LNCAP (cell line): ENCODE results near the gene SLC39A11.

ENCODE experiments used
- TF ChIP-seq, protein P1 (sequence below): fragments of 450-650 bp; IDR thresholded peaks from 2 replicates; pipeline ENCODE4 v1.5.1; 2017; ENCODE audit warnings: mild to moderate bottlenecking

The SLC39A11 gene

GRCh38 chr17:72977771-72978417, 114.6 kb downstream of the SLC39A11 start:
- TF ChIP-seq, protein P1, sequence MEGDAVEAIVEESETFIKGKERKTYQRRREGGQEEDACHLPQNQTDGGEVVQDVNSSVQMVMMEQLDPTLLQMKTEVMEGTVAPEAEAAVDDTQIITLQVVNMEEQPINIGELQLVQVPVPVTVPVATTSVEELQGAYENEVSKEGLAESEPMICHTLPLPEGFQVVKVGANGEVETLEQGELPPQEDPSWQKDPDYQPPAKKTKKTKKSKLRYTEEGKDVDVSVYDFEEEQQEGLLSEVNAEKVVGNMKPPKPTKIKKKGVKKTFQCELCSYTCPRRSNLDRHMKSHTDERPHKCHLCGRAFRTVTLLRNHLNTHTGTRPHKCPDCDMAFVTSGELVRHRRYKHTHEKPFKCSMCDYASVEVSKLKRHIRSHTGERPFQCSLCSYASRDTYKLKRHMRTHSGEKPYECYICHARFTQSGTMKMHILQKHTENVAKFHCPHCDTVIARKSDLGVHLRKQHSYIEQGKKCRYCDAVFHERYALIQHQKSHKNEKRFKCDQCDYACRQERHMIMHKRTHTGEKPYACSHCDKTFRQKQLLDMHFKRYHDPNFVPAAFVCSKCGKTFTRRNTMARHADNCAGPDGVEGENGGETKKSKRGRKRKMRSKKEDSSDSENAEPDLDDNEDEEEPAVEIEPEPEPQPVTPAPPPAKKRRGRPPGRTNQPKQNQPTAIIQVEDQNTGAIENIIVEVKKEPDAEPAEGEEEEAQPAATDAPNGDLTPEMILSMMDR: no peak

DNA sequence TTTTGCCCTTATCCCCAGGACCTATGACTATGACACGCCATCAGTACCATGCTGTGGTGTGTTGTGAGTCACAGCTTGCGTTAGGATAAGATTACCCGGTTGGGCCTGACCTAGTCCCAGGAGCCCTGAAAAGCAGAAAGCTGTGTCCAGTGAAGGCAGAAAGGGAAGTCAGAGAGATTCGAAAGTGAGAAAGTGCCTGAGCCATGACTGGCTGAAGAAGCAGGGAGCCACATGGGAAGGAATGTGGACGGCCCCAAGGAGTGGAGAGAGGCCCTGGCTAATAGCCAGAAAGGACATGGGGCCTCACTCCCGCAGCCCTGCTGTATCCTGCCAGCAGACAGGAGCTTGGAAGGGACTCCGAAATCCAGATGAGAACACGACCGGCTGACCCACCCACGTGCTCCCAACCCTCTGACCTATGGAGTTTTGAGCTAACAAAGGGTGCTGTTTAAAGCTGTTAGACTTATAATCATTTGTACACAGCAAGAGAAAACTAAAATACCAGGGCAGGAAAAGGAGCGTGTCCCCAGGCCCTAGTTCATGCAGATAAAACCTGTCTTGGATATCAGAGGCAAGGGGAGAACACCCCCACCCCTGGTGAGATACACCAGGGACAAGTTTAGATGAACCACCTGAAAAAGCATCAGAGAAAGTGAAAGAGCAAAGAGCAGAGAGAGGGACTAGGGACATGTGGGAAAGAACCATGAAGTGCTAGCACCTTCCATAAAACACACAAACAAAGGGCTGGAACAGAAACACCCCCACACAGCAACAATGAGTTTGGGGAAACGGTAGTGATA, 115.3 kb downstream of the SLC39A11 start:
- TF ChIP-seq, protein P1: no peak

DNA sequence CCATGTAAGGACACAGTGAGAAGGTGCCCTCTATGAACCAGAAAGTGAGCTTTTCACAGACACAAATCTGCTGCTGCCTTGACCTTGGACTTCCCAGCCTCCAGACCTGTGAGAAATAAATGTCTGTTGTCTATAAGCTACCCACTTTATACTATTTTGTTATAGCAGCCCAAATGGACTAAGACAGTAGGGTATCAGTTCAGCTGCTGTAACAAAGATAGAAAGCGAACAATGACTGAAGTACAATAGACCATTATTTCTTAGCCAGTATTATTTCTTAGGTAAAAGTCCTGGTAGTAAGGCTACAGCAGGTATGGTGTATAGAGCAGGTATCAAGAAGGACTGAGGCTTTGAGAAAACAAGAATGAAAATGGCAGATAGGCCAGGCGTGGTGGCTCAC, 117.0 kb downstream of the SLC39A11 start:
- TF ChIP-seq, protein P1: no peak

DNA sequence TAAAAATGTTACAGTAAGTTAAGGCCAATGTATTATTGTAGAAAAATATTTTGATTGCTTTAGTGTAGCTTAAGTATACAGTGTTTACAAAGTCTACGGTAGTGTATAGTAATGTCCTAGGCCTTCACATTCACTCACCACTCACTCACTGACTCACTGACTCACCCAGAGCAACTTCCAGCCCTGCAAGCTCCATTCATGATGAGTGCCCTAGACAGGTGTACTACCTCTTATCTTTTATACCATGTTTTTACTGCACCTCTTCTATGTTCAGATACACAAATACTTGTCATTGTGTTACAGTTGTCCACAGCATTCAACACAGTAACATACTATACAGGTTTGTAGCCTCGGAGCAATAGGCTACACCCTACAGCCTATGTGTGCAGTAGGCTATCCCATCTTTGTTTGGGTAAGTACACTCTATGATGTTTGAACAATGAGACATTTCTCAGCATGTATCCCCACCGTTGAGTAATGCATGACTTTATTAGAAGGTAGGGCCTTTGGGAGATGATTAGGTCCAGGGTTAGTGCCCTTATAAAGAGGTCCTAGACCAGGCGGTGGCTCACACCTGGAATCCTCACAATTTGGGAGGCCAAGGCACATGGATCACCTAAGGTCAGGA, 117.8 kb downstream of the SLC39A11 start:
- TF ChIP-seq, protein P1: no peak

DNA sequence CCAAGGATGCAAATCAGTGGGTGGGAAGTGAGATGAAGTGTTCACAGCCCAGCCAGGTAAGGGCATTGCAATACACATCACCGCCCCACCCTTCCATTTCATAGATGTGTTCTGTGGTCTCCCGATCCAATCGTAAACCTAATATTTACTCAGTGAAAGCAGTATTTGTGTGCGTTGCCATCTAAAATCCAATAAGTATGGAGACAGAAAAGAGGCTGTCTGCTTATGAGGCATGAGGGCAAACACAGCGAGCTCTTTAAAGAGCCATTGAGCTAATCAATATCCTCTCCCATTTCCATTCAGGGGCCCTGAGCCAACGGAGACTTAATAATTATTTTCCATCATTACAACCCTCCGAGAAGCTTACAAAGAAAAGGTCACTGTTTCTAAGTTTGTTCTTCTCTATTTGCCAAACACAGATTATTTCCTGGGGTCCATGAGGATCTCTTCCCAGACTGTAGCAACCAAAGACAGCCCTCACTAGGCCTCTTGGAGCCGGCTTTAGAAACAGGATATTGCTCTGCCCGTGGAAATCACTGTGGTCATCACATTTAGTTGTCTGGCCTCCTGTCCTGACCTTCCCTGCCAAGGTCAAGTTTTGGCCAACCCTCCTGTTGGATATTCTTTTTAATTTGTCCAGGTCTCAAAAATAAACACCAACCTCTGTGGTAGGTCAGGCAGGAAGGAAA, 120.1 kb downstream of the SLC39A11 start:
- TF ChIP-seq, protein P1: no peak

DNA sequence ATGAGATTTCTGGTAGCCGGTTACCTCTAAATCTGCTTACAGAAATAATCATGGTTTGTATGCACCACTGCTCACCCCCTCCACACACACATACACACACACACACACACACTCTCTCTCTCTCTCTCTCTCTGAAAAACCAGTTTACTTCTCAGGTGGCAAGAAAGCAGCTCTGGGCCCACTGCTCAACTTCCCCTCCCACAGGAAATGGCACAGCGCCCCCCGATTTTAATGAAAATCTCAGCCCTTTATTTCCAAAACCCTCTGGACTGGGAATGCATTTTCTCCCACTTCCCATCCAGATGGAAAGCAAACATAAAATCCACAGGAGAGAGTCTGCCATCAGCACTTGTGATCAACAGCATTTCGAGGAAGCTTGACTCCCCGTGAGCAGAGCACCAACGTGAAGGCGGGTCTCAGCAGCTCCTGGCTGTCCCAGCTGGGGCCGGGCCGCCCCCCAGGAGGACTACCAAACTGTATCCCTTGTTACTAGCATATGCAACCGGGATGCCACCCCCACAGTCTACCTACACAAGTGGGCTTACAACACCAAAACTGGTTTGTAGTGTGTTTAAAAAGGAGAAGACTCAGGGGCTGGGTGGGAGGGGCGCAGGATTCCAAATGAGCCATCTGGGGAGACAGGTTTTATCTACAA, 121.1 kb downstream of the SLC39A11 start:
- TF ChIP-seq, protein P1: no peak

GRCh38 chr17:72970797-72971196, 121.7 kb downstream of the SLC39A11 start:
- TF ChIP-seq, protein P1: no peak
